Gastroesophageal sphincter (tissue), 4 donors: ENCODE results near the gene ZNF33B. TPM values are rescaled to one million over a fixed set of nuclear protein-coding genes. Genes with fewer than 3 reads are reported as not detected.

ENCODE experiments used
- ATAC-seq: fragments of 150-250 bp; one replicate; pipeline ENCODE4 v1.9.1; 2016; ENCODE audit warnings: mild to moderate bottlenecking, moderate library complexity
- H3K27ac ChIP-seq, 4 donors: fragments of 200-600 bp; sonication (generic) in 3 of 4; 1 replicate in 3 of 4; 2 replicates in 1 of 4; pipeline ENCODE4 v1.5.1; 2016 to 2019
- H3K27me3 ChIP-seq: fragments of 200-600 bp; sonication (generic); one replicate; pipeline ENCODE4 v1.5.1; 2019
- H3K36me3 ChIP-seq, 2 donors: fragments of 200-600 bp; sonication (generic); one replicate each; pipeline ENCODE4 v1.5.1; 2019; ENCODE audit warnings: control low read depth in 1 of 2
- H3K4me1 ChIP-seq, 3 donors: fragments of 200-600 bp; sonication (generic); 1 replicate in 2 of 3; 2 replicates in 1 of 3; pipeline ENCODE4 v1.5.1; 2016 to 2019; ENCODE audit warnings: control low read depth in 2 of 3
- H3K4me3 ChIP-seq, 2 donors: fragments of 200-600 bp; sonication (generic); one replicate each; pipeline ENCODE4 v1.5.1; 2019; ENCODE audit warnings: mild to moderate bottlenecking in 1 of 2, moderate library complexity in 1 of 2
- H3K9me3 ChIP-seq, 3 donors: fragments of 200-600 bp; sonication (generic); one replicate each; pipeline ENCODE4 v1.5.1; 2017 to 2019; ENCODE audit warnings: control low read depth in 2 of 3
- EP300 ChIP-seq: sonication (generic); formaldehyde crosslinking; IDR thresholded peaks from one replicate; pipeline ENCODE4 v1.6.1; 2017; ENCODE audit warnings: antibody characterized with exemption, mild to moderate bottlenecking
- POLR2A ChIP-seq, 2 donors: fragments of 450-650 bp; IDR thresholded peaks; one replicate each; pipeline ENCODE4 v1.6.1; 2017; ENCODE audit warnings: antibody characterized with exemption in 2 of 2, mild to moderate bottlenecking in 2 of 2, moderate library complexity in 1 of 2
- POLR2AphosphoS5 ChIP-seq: sonication (generic); formaldehyde crosslinking; IDR thresholded peaks from one replicate; pipeline ENCODE4 v1.6.1; 2017; ENCODE audit warnings: antibody characterized with exemption
- WGBS, 2 donors: methylation state at CpG; one replicate each; pipeline ENCODE4 v1.1.5; 2018; ENCODE audit warnings: low coverage in 1 of 2; 5-methylcytosine and 5-hydroxymethylcytosine counted together
- total RNA-seq, 4 donors: library from RNA; depleted of rRNA; stranded (reverse); fragments of >200 nt; gene quantifications; one replicate each; pipeline ENCODE4 v1.1.0, GENCODE V29; 2016
- TF ChIP-seq, protein P1 (sequence below), 4 experiments: fragments of 200-600 bp in 2 of 4; fragments of 450-650 bp in 2 of 4; sonication (generic) in 1 of 4; IDR thresholded peaks; one replicate each; pipeline ENCODE4 v1.5.1; 2017 to 2019; ENCODE audit warnings: antibody characterized with exemption in 4 of 4, mild to moderate bottlenecking in 2 of 4, moderate library complexity in 2 of 4

The ZNF33B gene
- total RNA-seq, 4 donors from 2014 or later, result 15.6 to 22.7 (median 19.0) TPM

GRCh38 chr10:42645516-42645915 lies 7.1 kb upstream of the ZNF33B start:
- WGBS, 2 donors, result 91% methylated on average over 6 of the region's 12 CpGs; no CpG with 5 or more reads in 1 of the 2 donors
- Histone ChIP-seq H3K4me1 (no peaks in the 10 kb centered on the region), H3K9me3 (no peaks in the 10 kb centered on the region), H3K4me3 (no peak overlapping the region), H3K27ac (no peak overlapping the region), H3K27me3 (peaks cover 4% of the 10 kb centered on the region), H3K36me3 (no peaks in the 10 kb centered on the region)
- ATAC-seq, result no peak
- TF ChIP-seq POLR2A (IDR thresholded peaks at IDR 0.05), result no peak
- no peak for TF ChIP-seq POLR2AphosphoS5
- TF ChIP-seq, protein P1, sequence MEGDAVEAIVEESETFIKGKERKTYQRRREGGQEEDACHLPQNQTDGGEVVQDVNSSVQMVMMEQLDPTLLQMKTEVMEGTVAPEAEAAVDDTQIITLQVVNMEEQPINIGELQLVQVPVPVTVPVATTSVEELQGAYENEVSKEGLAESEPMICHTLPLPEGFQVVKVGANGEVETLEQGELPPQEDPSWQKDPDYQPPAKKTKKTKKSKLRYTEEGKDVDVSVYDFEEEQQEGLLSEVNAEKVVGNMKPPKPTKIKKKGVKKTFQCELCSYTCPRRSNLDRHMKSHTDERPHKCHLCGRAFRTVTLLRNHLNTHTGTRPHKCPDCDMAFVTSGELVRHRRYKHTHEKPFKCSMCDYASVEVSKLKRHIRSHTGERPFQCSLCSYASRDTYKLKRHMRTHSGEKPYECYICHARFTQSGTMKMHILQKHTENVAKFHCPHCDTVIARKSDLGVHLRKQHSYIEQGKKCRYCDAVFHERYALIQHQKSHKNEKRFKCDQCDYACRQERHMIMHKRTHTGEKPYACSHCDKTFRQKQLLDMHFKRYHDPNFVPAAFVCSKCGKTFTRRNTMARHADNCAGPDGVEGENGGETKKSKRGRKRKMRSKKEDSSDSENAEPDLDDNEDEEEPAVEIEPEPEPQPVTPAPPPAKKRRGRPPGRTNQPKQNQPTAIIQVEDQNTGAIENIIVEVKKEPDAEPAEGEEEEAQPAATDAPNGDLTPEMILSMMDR (IDR thresholded peaks at IDR 0.05), result no peak
- no peak for TF ChIP-seq EP300

GRCh38 chr10:42645103-42645502 lies 6.7 kb upstream of the ZNF33B start:
- WGBS, 2 donors, result 54 to 56% methylated on average over 4 of the region's 4 CpGs
- no peak for ATAC-seq
- Histone ChIP-seq H3K27ac (no peak overlapping the region), H3K4me1 (no peaks in the 10 kb centered on the region), H3K9me3 (no peaks in the 10 kb centered on the region), H3K36me3 (no peaks in the 10 kb centered on the region), H3K27me3 (peaks cover 4% of the 10 kb centered on the region), H3K4me3 (no peak overlapping the region)
- TF ChIP-seq POLR2AphosphoS5, result no peak
- TF ChIP-seq EP300, result no peak
- TF ChIP-seq, protein P1 (IDR thresholded peaks at IDR 0.05), result no peak
- no peak for TF ChIP-seq POLR2A (IDR thresholded peaks at IDR 0.05)

- Histone ChIP-seq H3K27ac (no peak overlapping the region), H3K9me3 (no peaks in the 10 kb centered on the region), H3K4me1 (peaks cover 0 to 27% (median 0%) of the 10 kb centered on the region in 3 donors), H3K27me3 (no peaks in the 10 kb centered on the region), H3K4me3 (no peak overlapping the region), H3K36me3 (no peaks in the 10 kb centered on the region)
- TF ChIP-seq POLR2AphosphoS5 (no peak), POLR2A (IDR thresholded peaks at IDR 0.05) (no peak), EP300 (no peak)
- TF ChIP-seq, protein P1 (IDR thresholded peaks at IDR 0.05), result no peak
- 79 to 83% methylated on average over 6 to 8 of the region's 8 CpGs for WGBS, 2 donors
- ATAC-seq, result no peak
Measured at GRCh38 chr10:42640610-42641229, 2.4 kb upstream of the ZNF33B start.

GRCh38 chr10:42638821-42639270 lies 476 bp upstream of the ZNF33B start:
- no peaks in the 10 kb centered on the region for H3K9me3 ChIP-seq
- TF ChIP-seq EP300 (no peak), POLR2A (IDR thresholded peaks at IDR 0.05) (no peak), POLR2AphosphoS5 (no peak)
- TF ChIP-seq, protein P1 (IDR thresholded peaks at IDR 0.05), result no peak
- peaks cover 0 to 27% (median 0%) of the 10 kb centered on the region in 3 donors for H3K4me1 ChIP-seq
- peak overlapping the region; percentile 55 to 79 for H3K4me3 ChIP-seq
- H3K27ac ChIP-seq, result peak overlapping the region; percentile 57 to 97 (median 94)
- H3K27me3 ChIP-seq, result no peaks in the 10 kb centered on the region
- H3K36me3 ChIP-seq, result peaks cover 0 to 8% of the 10 kb centered on the region in 2 donors
- WGBS, 2 donors, result 0 to 1% methylated on average over 5 of the region's 6 CpGs
- ATAC-seq, result no peak

DNA sequence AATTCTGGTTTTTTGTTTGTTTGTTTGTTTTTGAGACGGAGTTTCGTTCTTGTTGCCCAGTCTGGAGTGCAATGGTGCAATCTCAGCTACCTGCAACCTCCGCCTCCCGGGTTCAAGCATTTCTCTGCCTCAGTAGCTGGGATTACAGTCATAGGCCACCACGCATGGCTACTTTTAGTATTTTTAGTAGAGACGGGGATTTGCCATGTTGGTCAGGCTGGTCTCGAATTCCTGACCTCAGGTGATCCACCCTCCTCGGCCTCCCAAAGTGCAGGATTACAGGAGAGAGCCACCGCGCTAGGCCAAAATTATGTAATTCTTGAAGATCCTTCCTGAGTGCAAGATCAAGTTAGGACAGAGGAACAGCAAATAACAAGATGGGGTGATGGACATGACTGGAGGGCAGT lies 719 bp downstream of the ZNF33B start:
- peaks cover 0 to 27% (median 0%) of the 10 kb centered on the region in 3 donors for H3K4me1 ChIP-seq
- WGBS, 2 donors, result 26 to 70% methylated on average over 5 to 10 of the region's 10 CpGs
- ATAC-seq, result no peak
- peak overlapping the region; percentile 57 to 97 (median 94) for H3K27ac ChIP-seq
- H3K4me3 ChIP-seq, result peak overlapping the region; percentile 55 to 79
- H3K27me3 ChIP-seq, result no peaks in the 10 kb centered on the region
- TF ChIP-seq EP300 (no peak), POLR2AphosphoS5 (no peak)
- H3K36me3 ChIP-seq, result peaks cover 0 to 19% of the 10 kb centered on the region in 2 donors
- no peaks in the 10 kb centered on the region for H3K9me3 ChIP-seq
